Measurements from ENCODE around the gene PPIF. TPM values are rescaled to one million over a fixed set of nuclear protein-coding genes. Genes with fewer than 3 reads are reported as not detected.
A peak's percentile ranks its signal among the peaks of the same experiment; 100 is the strongest.

PPIF gene
- total and polyA plus RNA-seq, 7 donors, result 44.6 to 297 (median 85.9) TPM

GRCh38 chr10:79380946-79381721, 33.9 kb downstream of the PPIF start:
- Histone ChIP-seq H3K27me3 (ENCODE audit: insufficient read depth in 3 of 3, low read length in 2 of 3) (no peaks in the 10 kb centered on the region), H3K36me3 (ENCODE audit: insufficient read depth in 1 of 2, low read depth in 1 of 2) (peaks cover 0 to 25% of the 10 kb centered on the region in 2 donors), H3K4me3 (no peak overlapping the region), H3K27ac (peak overlapping the region; percentile 75), H3K4me1 (peaks cover 34% of the 10 kb centered on the region), H3K9me3 (no peaks in the 10 kb centered on the region)
- intact Hi-C loops (cut with DNase I), result no loop called here
- WGBS, 3 donors, result 57 to 64% (median 58%) methylated on average over 9 of the region's 9 CpGs
- DNase-seq (peak in 1 of 2 donors; percentile 52), ATAC-seq (peak in 2 of 4 donors; percentile 16 to 20)
- TF ChIP-seq CTCF (IDR thresholded peaks at IDR 0.05), result no peak

- no peak for TF ChIP-seq CTCF (IDR thresholded peaks at IDR 0.05)
- Histone ChIP-seq H3K27ac (peak overlapping the region; percentile 75), H3K9me3 (no peaks in the 10 kb centered on the region), H3K4me1 (peaks cover 34% of the 10 kb centered on the region), H3K36me3 (ENCODE audit: insufficient read depth in 1 of 2, low read depth in 1 of 2) (peaks cover 0 to 30% of the 10 kb centered on the region in 2 donors), H3K27me3 (ENCODE audit: insufficient read depth in 3 of 3, low read length in 2 of 3) (no peaks in the 10 kb centered on the region), H3K4me3 (no peak overlapping the region)
- DNase-seq, result peak; percentile 66 to 84
- intact Hi-C loops (cut with DNase I), result no loop called here
- ATAC-seq, result peak; percentile 40 to 60 (median 58)
- WGBS, 3 donors, result 19 to 49% (median 38%) methylated on average over 11 of the region's 11 CpGs
These were observed 34.5 kb downstream of the PPIF start for GRCh38 chr10:79381804-79382221.

- Histone ChIP-seq H3K27ac (peak overlapping the region; percentile 75), H3K4me1 (peaks cover 34% of the 10 kb centered on the region)
These were observed 35.2 kb downstream of the PPIF start for GRCh38 chr10:79382491-79382941.

GRCh38 chr10:79383974-79384606, 36.8 kb downstream of the PPIF start:
- Histone ChIP-seq H3K4me3 (no peak overlapping the region), H3K36me3 (ENCODE audit: insufficient read depth in 1 of 2, low read depth in 1 of 2) (peaks cover 0 to 53% of the 10 kb centered on the region in 2 donors), H3K27ac (no peak overlapping the region), H3K4me1 (peaks cover 31% of the 10 kb centered on the region), H3K9me3 (no peaks in the 10 kb centered on the region), H3K27me3 (ENCODE audit: insufficient read depth in 3 of 3, low read length in 2 of 3) (no peaks in the 10 kb centered on the region)
- WGBS, 3 donors, result 83 to 93% (median 84%) methylated on average over 12 of the region's 12 CpGs
- DNase-seq (peak in 1 of 2 donors; percentile 51), ATAC-seq (no peak)
- intact Hi-C loops (cut with DNase I), result no loop called here
- TF ChIP-seq CTCF (IDR thresholded peaks at IDR 0.05), result no peak

More at GRCh38 chr10:79382491-79382941, 35.2 kb downstream of the PPIF start:
- no peak for TF ChIP-seq CTCF (IDR thresholded peaks at IDR 0.05)
- ATAC-seq, result no peak
- peaks cover 0 to 37% of the 10 kb centered on the region in 2 donors for H3K36me3 ChIP-seq (ENCODE audit: insufficient read depth in 1 of 2, low read depth in 1 of 2)
- no peaks in the 10 kb centered on the region for H3K27me3 ChIP-seq (ENCODE audit: insufficient read depth in 3 of 3, low read length in 2 of 3)
- no peaks in the 10 kb centered on the region for H3K9me3 ChIP-seq
- WGBS, 3 donors, result 60 to 74% (median 65%) methylated on average over 18 of the region's 18 CpGs
- peak in 1 of 2 donors; percentile 57 for DNase-seq
- H3K4me3 ChIP-seq, result no peak overlapping the region
- intact Hi-C loops (cut with DNase I), result no loop called here
